KMS-11 (cell line): ENCODE results near the gene CDR2L.

Experiments
- H2AFZ ChIP-seq: fragments of 200-600 bp; sonication (generic); 2 replicates; pipeline ENCODE4 v1.6.1; 2016; ENCODE audit warnings: antibody characterized with exemption, mixed run types, low read depth
- H3K27ac ChIP-seq: fragments of 200-600 bp; sonication (generic); 2 replicates; pipeline ENCODE4 v1.6.1; 2016; ENCODE audit warnings: mild to moderate bottlenecking, mixed run types
- H3K27me3 ChIP-seq: fragments of 200-600 bp; sonication (generic); 2 replicates; pipeline ENCODE4 v1.6.1; 2017; ENCODE audit warnings: mild to moderate bottlenecking, low read depth, mixed run types, moderate library complexity; ENCODE audit not compliant: insufficient read depth
- H3K36me3 ChIP-seq: fragments of 200-600 bp; sonication (generic); 2 replicates; pipeline ENCODE4 v1.6.1; 2017; ENCODE audit warnings: mild to moderate bottlenecking, mixed run types; ENCODE audit not compliant: insufficient read depth
- H3K4me1 ChIP-seq: fragments of 200-600 bp; sonication (generic); 2 replicates; pipeline ENCODE4 v1.6.1; 2016; ENCODE audit warnings: mild to moderate bottlenecking, low read depth, mixed run types; ENCODE audit not compliant: poor library complexity, severe bottlenecking
- H3K4me2 ChIP-seq: fragments of 200-600 bp; sonication (generic); 2 replicates; pipeline ENCODE4 v1.7.0; 2016; ENCODE audit warnings: mild to moderate bottlenecking, mixed run types
- H3K4me3 ChIP-seq: fragments of 200-600 bp; sonication (generic); IDR thresholded peaks from 2 replicates; pipeline ENCODE4 v1.6.1; 2017; ENCODE audit warnings: low read depth, low read length, mixed read lengths; ENCODE audit not compliant: insufficient read depth
- H3K79me2 ChIP-seq: fragments of 200-600 bp; sonication (generic); 2 replicates; pipeline ENCODE4 v1.6.1; 2016; ENCODE audit warnings: low read depth, mixed run types; ENCODE audit not compliant: insufficient read depth
- H3K9ac ChIP-seq: fragments of 200-600 bp; sonication (generic); 2 replicates; pipeline ENCODE4 v1.6.1; 2016; ENCODE audit warnings: mild to moderate bottlenecking, mixed run types
- H4K20me1 ChIP-seq: fragments of 200-600 bp; sonication (generic); 2 replicates; pipeline ENCODE4 v1.6.1; 2016; ENCODE audit warnings: mild to moderate bottlenecking, mixed run types; ENCODE audit not compliant: insufficient read depth
- TF ChIP-seq, protein P1 (sequence below): fragments of 200-600 bp; sonication (generic); conservative IDR thresholded peaks from 2 replicates; pipeline ENCODE4 v1.6.1; 2017; ENCODE audit warnings: low read depth, mild to moderate bottlenecking, antibody characterized with exemption, low read length, moderate library complexity, mixed read lengths

The CDR2L gene

DNA sequence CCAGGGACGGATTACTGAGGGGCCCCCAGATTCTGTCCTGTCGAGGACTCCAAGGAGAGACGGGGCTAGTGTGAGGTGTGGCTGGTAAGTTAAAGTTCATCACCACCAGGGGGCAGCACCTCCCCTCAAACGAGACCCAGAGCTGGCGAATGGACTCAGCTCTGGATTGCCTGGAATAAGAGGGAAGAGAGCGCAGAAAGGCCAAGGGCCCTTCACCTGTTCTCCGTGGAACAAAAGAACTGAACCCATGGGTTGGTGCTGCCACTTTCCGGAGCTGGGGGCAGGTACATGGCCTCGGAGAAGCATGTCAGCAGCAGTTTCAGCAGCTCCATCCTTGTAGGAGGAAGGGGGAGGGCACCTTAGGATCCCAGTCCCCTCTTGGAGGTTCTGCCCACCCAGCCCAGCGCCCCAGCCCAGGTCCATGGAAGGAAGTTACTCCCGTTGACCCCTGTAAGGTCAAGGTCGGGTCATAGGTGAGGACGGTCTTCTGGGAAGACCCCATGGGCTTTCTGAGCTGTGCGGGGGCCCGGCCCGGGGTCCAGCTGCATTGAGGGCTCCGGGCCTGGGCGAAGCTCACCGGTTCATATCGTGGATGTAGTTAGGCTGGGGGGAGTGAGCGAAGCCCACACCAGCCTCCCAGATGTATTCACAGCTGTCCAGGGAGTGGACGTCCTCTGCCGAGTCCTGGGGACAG lies 25.6 kb upstream of the CDR2L start:
- Histone ChIP-seq H3K36me3 (no peaks in the 10 kb centered on the region), H3K79me2 (no peaks in the 10 kb centered on the region), H3K4me1 (peaks cover 15% of the 10 kb centered on the region), H3K4me3 (no peak overlapping the region), H4K20me1 (no peaks in the 10 kb centered on the region), H3K27ac (no peak overlapping the region), H3K4me2 (peak overlapping the region; percentile 36; the same call in 1 of the 2 replicates), H2AFZ (peak overlapping the region; percentile 7; the same call in 1 of the 2 replicates), H3K9ac (no peak overlapping the region), H3K27me3 (peaks cover 2% of the 10 kb centered on the region; the same call in 1 of the 2 replicates)
- TF ChIP-seq, protein P1, sequence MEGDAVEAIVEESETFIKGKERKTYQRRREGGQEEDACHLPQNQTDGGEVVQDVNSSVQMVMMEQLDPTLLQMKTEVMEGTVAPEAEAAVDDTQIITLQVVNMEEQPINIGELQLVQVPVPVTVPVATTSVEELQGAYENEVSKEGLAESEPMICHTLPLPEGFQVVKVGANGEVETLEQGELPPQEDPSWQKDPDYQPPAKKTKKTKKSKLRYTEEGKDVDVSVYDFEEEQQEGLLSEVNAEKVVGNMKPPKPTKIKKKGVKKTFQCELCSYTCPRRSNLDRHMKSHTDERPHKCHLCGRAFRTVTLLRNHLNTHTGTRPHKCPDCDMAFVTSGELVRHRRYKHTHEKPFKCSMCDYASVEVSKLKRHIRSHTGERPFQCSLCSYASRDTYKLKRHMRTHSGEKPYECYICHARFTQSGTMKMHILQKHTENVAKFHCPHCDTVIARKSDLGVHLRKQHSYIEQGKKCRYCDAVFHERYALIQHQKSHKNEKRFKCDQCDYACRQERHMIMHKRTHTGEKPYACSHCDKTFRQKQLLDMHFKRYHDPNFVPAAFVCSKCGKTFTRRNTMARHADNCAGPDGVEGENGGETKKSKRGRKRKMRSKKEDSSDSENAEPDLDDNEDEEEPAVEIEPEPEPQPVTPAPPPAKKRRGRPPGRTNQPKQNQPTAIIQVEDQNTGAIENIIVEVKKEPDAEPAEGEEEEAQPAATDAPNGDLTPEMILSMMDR = peak; percentile 90

DNA sequence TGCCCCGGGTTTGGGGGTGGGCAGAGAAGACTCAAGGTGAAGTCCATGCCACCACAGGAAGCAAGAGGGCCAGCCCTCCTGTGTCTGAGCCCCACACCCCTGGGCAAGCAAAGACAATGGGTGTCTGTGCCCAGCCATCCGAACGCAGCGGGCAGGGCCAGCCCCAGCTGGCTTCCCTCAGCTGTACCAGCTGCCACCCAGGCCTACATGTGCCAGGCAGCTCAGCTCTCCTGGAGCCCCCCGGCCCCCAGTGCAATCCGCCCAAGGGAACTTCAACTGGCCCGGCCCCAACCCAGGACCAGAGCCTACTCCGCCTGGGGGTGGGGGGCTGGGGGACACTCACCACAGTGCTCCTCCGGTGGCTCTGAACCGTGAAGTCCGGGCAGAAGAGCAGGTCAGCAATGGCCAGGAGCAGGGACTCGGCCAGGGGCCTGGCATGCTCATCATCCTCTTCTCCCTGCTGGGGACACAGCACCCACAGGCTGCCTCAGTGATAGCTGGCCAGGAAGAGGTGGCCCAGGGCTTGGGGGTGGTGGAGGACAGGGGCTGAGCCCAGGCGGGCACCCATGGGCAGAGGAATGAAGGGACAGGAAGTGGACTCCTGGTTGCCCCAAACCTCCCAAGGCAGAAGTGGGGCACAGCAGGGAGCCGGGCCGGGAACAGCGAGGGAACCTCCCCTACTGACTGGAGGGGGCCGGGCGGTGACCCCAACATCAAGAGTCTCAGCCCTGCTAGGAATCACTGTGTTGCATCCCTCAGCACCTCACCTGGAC lies 24.6 kb upstream of the CDR2L start:
- no peak overlapping the region for H3K27ac ChIP-seq
- TF ChIP-seq, protein P1 = no peak

DNA sequence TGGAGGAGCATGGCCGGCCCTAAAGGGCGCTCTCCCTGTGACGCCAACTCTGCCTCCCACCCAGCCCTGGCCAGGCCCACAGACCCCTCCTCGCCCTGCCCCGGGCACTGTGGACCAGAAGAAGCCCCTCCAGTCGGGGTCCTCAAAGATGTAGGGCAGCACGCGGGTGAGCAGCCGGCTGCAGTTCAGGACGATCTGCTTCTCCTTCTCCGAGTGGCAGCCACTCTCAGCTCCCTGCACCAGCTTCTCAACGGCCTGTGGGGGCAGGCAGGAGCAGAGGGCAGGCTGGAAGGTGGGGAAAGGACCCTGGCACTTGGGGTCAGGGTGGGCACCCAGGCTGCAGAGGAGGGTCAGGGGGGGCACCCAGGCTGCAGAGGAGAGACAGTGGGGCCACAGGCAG lies 23.8 kb upstream of the CDR2L start:
- H3K27me3 ChIP-seq = no peaks in the 10 kb centered on the region; the same call in 1 of the 2 replicates
- no peaks in the 10 kb centered on the region for H3K79me2 ChIP-seq
- TF ChIP-seq, protein P1 = no peak
- no peak overlapping the region for H3K27ac ChIP-seq
- H3K4me2 ChIP-seq = no peak overlapping the region
- no peak overlapping the region for H3K4me3 ChIP-seq
- H4K20me1 ChIP-seq = no peaks in the 10 kb centered on the region
- no peak overlapping the region for H3K9ac ChIP-seq
- H3K36me3 ChIP-seq = no peaks in the 10 kb centered on the region
- peaks cover 15% of the 10 kb centered on the region for H3K4me1 ChIP-seq
- H2AFZ ChIP-seq = no peak overlapping the region

More for the DNA sequence above, 24.6 kb upstream of the CDR2L start:
- Histone ChIP-seq H3K4me2 (no peak overlapping the region), H3K9ac (no peak overlapping the region), H3K79me2 (no peaks in the 10 kb centered on the region), H3K4me1 (peaks cover 15% of the 10 kb centered on the region), H4K20me1 (no peaks in the 10 kb centered on the region), H3K27me3 (no peaks in the 10 kb centered on the region; the same call in 1 of the 2 replicates), H2AFZ (no peak overlapping the region), H3K36me3 (no peaks in the 10 kb centered on the region), H3K4me3 (no peak overlapping the region)

DNA sequence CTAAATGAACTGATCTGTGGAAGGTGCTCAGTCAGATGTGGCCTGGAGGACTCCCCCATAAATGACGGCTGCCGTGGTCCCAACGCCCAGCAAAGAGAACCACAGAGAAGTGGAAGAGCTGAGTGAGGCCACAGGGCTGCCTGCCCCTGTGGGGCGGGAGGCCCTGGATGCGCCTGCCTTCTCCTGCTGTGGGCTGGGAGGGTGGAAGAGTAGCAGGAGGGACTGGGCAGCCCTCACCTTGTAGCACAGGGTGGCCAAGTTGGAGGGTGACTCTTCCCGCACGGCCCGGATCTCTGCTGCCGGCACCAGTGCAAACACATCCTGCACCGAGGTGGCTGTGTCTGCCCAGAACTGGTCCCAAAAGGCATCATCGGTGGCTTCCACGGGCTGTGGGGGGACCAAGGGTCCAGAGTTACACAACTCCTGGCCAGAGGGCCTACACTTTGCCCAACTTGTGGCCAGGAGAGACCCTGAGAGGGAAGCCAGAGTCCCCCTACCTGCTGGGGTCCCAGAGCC lies 23.1 kb upstream of the CDR2L start:
- H3K27ac ChIP-seq = no peak overlapping the region
- H3K27me3 ChIP-seq = no peaks in the 10 kb centered on the region; the same call in 1 of the 2 replicates
- H3K9ac ChIP-seq = no peak overlapping the region
- no peak overlapping the region for H3K4me2 ChIP-seq
- no peak overlapping the region for H2AFZ ChIP-seq
- TF ChIP-seq, protein P1 = no peak
- no peaks in the 10 kb centered on the region for H3K79me2 ChIP-seq
- H3K4me3 ChIP-seq = no peak overlapping the region
- peaks cover 15% of the 10 kb centered on the region for H3K4me1 ChIP-seq
- H3K36me3 ChIP-seq = no peaks in the 10 kb centered on the region
- no peaks in the 10 kb centered on the region for H4K20me1 ChIP-seq
